CD14-positive monocyte (primary cell): ENCODE measurements around the gene MGAT5. TPM values are rescaled to one million over a fixed set of nuclear protein-coding genes. Genes with fewer than 3 reads are reported as not detected.

ENCODE experiments used
- DNase-seq, 3 donors: peaks; one replicate each; pipeline ENCODE4 v3.0.0-alpha.2; 2011 to 2022
- H2AFZ ChIP-seq: 2 replicates; pipeline ENCODE4 v1.6.0; 2012; ENCODE audit warnings: mild to moderate bottlenecking, low read depth, low read length, inconsistent platforms; ENCODE audit not compliant: insufficient read depth, poor library complexity, severe bottlenecking
- H3K27ac ChIP-seq, 2 donors: 1 replicate in 1 of 2; 2 replicates in 1 of 2; pipeline ENCODE4 v1.5.1; 2012 to 2013; ENCODE audit warnings: low read length in 2 of 2, control low read depth in 1 of 2, inconsistent platforms in 1 of 2, low read depth in 1 of 2, mild to moderate bottlenecking in 1 of 2
- H3K27me3 ChIP-seq, 2 donors: one replicate each; pipeline versions ENCODE4 v1.6.0 to v1.6.1; 2011 to 2013; ENCODE audit warnings: low read length in 2 of 2; ENCODE audit not compliant: control insufficient read depth in 2 of 2, insufficient read depth in 2 of 2
- H3K36me3 ChIP-seq, 2 donors: replicated peaks in 1 of 2; 1 replicate in 1 of 2; 2 replicates in 1 of 2; pipeline versions ENCODE4 v1.5.1 to v1.6.1; 2012 to 2013; ENCODE audit warnings: low read length in 2 of 2, control low read depth in 1 of 2, inconsistent platforms in 1 of 2, mild to moderate bottlenecking in 1 of 2; ENCODE audit not compliant: insufficient read depth in 2 of 2, control insufficient read depth in 1 of 2
- H3K4me1 ChIP-seq, 2 donors: 1 replicate in 1 of 2; 2 replicates in 1 of 2; pipeline versions ENCODE4 v1.5.1 to v1.6.1; 2012 to 2013; ENCODE audit warnings: low read length in 2 of 2, control low read depth in 1 of 2, inconsistent platforms in 1 of 2, mild to moderate bottlenecking in 1 of 2, moderate library complexity in 1 of 2; ENCODE audit not compliant: insufficient read depth in 2 of 2, control insufficient read depth in 1 of 2
- H3K4me2 ChIP-seq: replicated peaks from 2 replicates; pipeline ENCODE3; 2012; ENCODE audit warnings: low read length, moderate library complexity, mild to moderate bottlenecking; ENCODE audit not compliant: poor library complexity, severe bottlenecking; ENCODE audit errors: extremely low read depth
- H3K4me3 ChIP-seq, 3 experiments: fragments of 200-600 bp in 1 of 3; sonication (generic) in 1 of 3; replicated peaks in 1 of 3; 1 replicate in 2 of 3; 2 replicates in 1 of 3; pipeline ENCODE4 v1.5.1; 2011 to 2013; ENCODE audit warnings: low read length in 3 of 3, mild to moderate bottlenecking in 3 of 3, control low read depth in 2 of 3, low read depth in 2 of 3, inconsistent platforms in 1 of 3, moderate library complexity in 1 of 3
- H3K79me2 ChIP-seq: 2 replicates; pipeline ENCODE4 v1.6.0; 2012; ENCODE audit warnings: mild to moderate bottlenecking, control low read depth, inconsistent platforms, low read length, moderate library complexity; ENCODE audit not compliant: insufficient read depth
- H3K9ac ChIP-seq: 2 replicates; pipeline ENCODE4 v1.6.0; 2017; ENCODE audit warnings: low read length, mild to moderate bottlenecking; ENCODE audit not compliant: insufficient read depth, poor library complexity, severe bottlenecking
- H3K9me3 ChIP-seq, 2 donors: replicated peaks in 1 of 2; 1 replicate in 1 of 2; 2 replicates in 1 of 2; pipeline versions ENCODE4 v1.5.1 to v1.6.1; 2012 to 2013; ENCODE audit warnings: low read length in 2 of 2, control low read depth in 1 of 2; ENCODE audit not compliant: control insufficient read depth in 1 of 2, insufficient read depth in 1 of 2
- H4K20me1 ChIP-seq: 2 replicates; pipeline ENCODE4 v1.6.0; 2012; ENCODE audit warnings: mild to moderate bottlenecking, low read length, control low read depth, moderate library complexity; ENCODE audit not compliant: insufficient read depth
- H3K27ac Mint-ChIP-seq, 7 donors: one replicate each; pipeline ENCODE4 v1.8.0; 2020; ENCODE audit warnings: mild to moderate bottlenecking in 7 of 7, mixed read lengths in 7 of 7, moderate library complexity in 6 of 7, inconsistent platforms in 2 of 7
- H3K27me3 Mint-ChIP-seq, 3 donors: one replicate each; pipeline ENCODE4 v1.8.0; 2021 to 2022; ENCODE audit warnings: low read depth in 3 of 3, mild to moderate bottlenecking in 3 of 3, mixed read lengths in 3 of 3, moderate library complexity in 3 of 3, inconsistent platforms in 1 of 3
- H3K36me3 Mint-ChIP-seq, 2 donors: one replicate each; pipeline ENCODE4 v1.8.0; 2020; ENCODE audit warnings: mixed read lengths in 2 of 2, inconsistent platforms in 1 of 2, mild to moderate bottlenecking in 1 of 2
- H3K4me1 Mint-ChIP-seq: one replicate; pipeline ENCODE4 v1.8.0; 2020; ENCODE audit warnings: mild to moderate bottlenecking, mixed read lengths
- H3K4me3 Mint-ChIP-seq, 2 donors: one replicate each; pipeline ENCODE4 v1.8.0; 2020; ENCODE audit warnings: mild to moderate bottlenecking in 2 of 2, mixed read lengths in 2 of 2, moderate library complexity in 1 of 2
- H3K9me3 Mint-ChIP-seq, 7 donors: one replicate each; pipeline ENCODE4 v1.8.0; 2020 to 2022; ENCODE audit warnings: mixed read lengths in 7 of 7, mild to moderate bottlenecking in 6 of 7, moderate library complexity in 6 of 7, inconsistent platforms in 2 of 7
- whole genome bisulfite sequencing: methylation state at CpG from one replicate; pipeline ENCODE4 v1.1.5; 2013; ENCODE audit warnings: missing lambda C conversion rate; ENCODE audit not compliant: insufficient coverage; 5-methylcytosine and 5-hydroxymethylcytosine counted together
- intact Hi-C, 2 donors: fragments of 100-400 bp; cut with micrococcal nuclease; formaldehyde crosslinking; loops; one replicate each; pipeline versions ENCODE4 v1.15.0 to v1.15.1; 2023
- polyA plus RNA-seq, 3 donors: library from polyadenylated mRNA; depleted of rRNA in 1 of 3; unstranded in 2 of 3; stranded (reverse) in 1 of 3; fragments of 300-500 nt in 2 of 3; fragments of >200 nt in 1 of 3; fragmentation: Illumina TruSeq in 2 of 3; gene quantifications; 1 replicate in 2 of 3; 2 replicates in 1 of 3; pipeline ENCODE4 v1.2.3, GENCODE V29; 2012 to 2021
- TF ChIP-seq, protein P1 (sequence below): fragments of 200-600 bp; IDR thresholded peaks from one replicate; pipeline ENCODE4 v1.8.0; 2022; ENCODE audit warnings: antibody characterized with exemption, mild to moderate bottlenecking

MGAT5 gene
- polyA plus RNA-seq, 3 donors, result 1.9 to 6.6 (median 2.4) TPM

DNA sequence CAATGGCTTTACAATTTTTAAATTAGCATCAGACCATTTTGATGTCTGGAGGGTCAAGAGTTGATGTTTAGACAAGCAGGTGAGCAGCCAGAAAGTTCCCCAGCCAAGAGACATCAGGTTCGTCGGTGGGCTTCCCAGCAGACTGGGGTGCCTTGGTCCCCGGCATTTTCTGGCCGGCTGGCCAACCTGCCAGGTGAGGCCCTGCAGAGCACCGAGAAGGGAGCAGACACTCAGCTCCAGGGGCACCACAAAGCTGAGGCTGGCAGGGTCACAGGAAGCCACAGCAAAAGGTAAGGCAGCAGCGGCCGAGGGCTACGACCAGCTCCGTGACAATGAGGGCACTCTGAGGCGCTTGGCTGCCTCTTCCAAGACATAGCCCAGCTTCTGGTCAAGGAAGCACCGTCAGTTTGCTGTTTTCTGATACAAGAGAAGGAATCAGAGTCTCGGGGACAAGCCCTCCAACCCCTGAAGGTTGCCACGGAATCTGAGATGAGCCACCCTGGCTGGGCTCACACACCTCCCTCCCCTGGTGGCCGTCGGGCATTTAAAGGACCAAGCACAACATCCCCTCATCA lies 229.0 kb downstream of the MGAT5 start:
- Histone ChIP-seq H3K36me3 (no peaks in the 10 kb centered on the region), H3K79me2 (no peaks in the 10 kb centered on the region), H3K27me3 (no peaks in the 10 kb centered on the region), H3K4me1 (no peaks in the 10 kb centered on the region), H3K4me2 (no peak overlapping the region), H2AFZ (no peak overlapping the region), H3K4me3 (no peak overlapping the region), H3K9ac (no peak overlapping the region), H3K27ac (no peak overlapping the region), H4K20me1 (no peaks in the 10 kb centered on the region), H3K9me3 (no peaks in the 10 kb centered on the region)
- Mint-ChIP-seq H3K4me1 (no peaks in the 10 kb centered on the region), H3K4me3 (no peak overlapping the region), H3K27ac (no peak overlapping the region), H3K36me3 (no peaks in the 10 kb centered on the region), H3K9me3 (peaks cover 0 to 5% (median 3%) of the 10 kb centered on the region in 7 donors), H3K27me3 (no peaks in the 10 kb centered on the region)
- DNase-seq, result no peak
- TF ChIP-seq, protein P1, sequence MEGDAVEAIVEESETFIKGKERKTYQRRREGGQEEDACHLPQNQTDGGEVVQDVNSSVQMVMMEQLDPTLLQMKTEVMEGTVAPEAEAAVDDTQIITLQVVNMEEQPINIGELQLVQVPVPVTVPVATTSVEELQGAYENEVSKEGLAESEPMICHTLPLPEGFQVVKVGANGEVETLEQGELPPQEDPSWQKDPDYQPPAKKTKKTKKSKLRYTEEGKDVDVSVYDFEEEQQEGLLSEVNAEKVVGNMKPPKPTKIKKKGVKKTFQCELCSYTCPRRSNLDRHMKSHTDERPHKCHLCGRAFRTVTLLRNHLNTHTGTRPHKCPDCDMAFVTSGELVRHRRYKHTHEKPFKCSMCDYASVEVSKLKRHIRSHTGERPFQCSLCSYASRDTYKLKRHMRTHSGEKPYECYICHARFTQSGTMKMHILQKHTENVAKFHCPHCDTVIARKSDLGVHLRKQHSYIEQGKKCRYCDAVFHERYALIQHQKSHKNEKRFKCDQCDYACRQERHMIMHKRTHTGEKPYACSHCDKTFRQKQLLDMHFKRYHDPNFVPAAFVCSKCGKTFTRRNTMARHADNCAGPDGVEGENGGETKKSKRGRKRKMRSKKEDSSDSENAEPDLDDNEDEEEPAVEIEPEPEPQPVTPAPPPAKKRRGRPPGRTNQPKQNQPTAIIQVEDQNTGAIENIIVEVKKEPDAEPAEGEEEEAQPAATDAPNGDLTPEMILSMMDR, result no peak
- intact Hi-C loops, result no loop called here
- 87% methylated on average over 13 of the region's 15 CpGs for WGBS

DNA sequence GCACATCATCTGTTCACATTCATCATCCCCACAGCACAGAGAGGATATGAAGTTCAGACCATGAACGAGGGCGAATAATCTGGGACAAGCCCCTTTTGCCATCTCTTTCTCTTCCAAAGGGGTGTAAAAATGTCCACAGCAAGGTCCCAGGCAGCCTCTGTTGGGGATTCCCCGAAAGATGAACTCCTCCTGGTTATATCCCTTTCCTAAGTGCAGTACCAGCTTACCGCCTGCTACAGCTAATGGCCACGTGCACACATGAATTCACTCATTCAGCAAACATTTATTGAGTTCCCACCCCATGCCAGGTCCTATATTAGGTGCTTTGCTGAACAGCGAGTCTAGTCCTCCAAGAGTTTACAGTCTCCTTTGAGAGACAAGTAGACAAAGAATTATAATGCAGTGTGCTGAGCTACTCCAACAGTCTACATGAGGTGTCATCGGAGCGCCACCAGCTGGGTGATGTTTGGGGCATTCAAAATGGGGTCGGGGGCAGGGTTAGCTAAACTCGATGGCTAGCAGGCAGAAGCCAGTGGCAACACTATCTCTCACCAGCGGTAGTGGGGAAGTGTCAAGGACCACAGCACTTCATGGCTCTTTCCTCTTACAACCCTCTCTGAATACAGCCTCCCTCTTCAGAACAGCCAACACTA lies 236.0 kb downstream of the MGAT5 start:
- no peaks in the 10 kb centered on the region for H3K27me3 ChIP-seq
- Mint-ChIP-seq H3K27ac (no peak overlapping the region), H3K4me3 (no peak overlapping the region), H3K4me1 (no peaks in the 10 kb centered on the region), H3K36me3 (no peaks in the 10 kb centered on the region), H3K27me3 (no peaks in the 10 kb centered on the region), H3K9me3 (peaks cover 0 to 2% (median 0%) of the 10 kb centered on the region in 7 donors)
- H3K79me2 ChIP-seq, result no peaks in the 10 kb centered on the region
- DNase-seq, result no peak
- intact Hi-C loops, result no loop called here
- no peaks in the 10 kb centered on the region for H3K9me3 ChIP-seq
- 90% methylated on average over 7 of the region's 11 CpGs for WGBS
- TF ChIP-seq, protein P1, result no peak
- no peak overlapping the region for H3K9ac ChIP-seq
- no peak overlapping the region for H3K4me3 ChIP-seq
- H3K27ac ChIP-seq, result no peak overlapping the region
- no peak overlapping the region for H3K4me2 ChIP-seq
- no peak overlapping the region for H2AFZ ChIP-seq
- H4K20me1 ChIP-seq, result no peaks in the 10 kb centered on the region
- H3K4me1 ChIP-seq, result no peaks in the 10 kb centered on the region
- no peaks in the 10 kb centered on the region for H3K36me3 ChIP-seq
